HepG2 (cell line): Measurements from ENCODE around the gene NME4. TPM values are rescaled to one million over a fixed set of nuclear protein-coding genes. Genes with fewer than 3 reads are reported as not detected.
A peak's percentile ranks its signal among the peaks of the same experiment; 100 is the strongest.

Experiments
- ADNP ChIP-seq: sonication (generic); formaldehyde crosslinking; IDR thresholded peaks from 2 replicates; pipeline ENCODE4 v1.4.0; 2020; ENCODE audit warnings: missing genetic modification reagents
- HIC2 ChIP-seq: sonication (generic); formaldehyde crosslinking; IDR thresholded peaks from 2 replicates; pipeline ENCODE4 v1.9.0; 2022; ENCODE audit warnings: low read depth, missing genetic modification reagents
- JDP2 ChIP-seq: sonication (generic); formaldehyde crosslinking; IDR thresholded peaks from 2 replicates; pipeline ENCODE4 v1.8.1; 2022; ENCODE audit warnings: missing genetic modification reagents, borderline replicate concordance
- KDM3A ChIP-seq: IDR thresholded peaks from 2 replicates; pipeline ENCODE4 v1.6.1; 2018; ENCODE audit warnings: low read depth, missing compliant biosample characterization
- MTF1 ChIP-seq: sonication (generic); formaldehyde crosslinking; IDR thresholded peaks from 2 replicates; pipeline ENCODE4 v1.5.0; 2020; ENCODE audit warnings: missing genetic modification reagents
- NONO ChIP-seq, 2 experiments: fragments of 450-650 bp in 1 of 2; sonication (generic) in 1 of 2; formaldehyde crosslinking in 1 of 2; IDR thresholded peaks in 1 of 2; conservative IDR thresholded peaks in 1 of 2; 2 replicates each; pipeline versions ENCODE4 v1.6.1 to v1.8.0; 2017 to 2022; ENCODE audit warnings: mild to moderate bottlenecking in 1 of 2, missing genetic modification reagents in 1 of 2, moderate library complexity in 1 of 2
- NR2F1 ChIP-seq, 2 experiments: fragments of 450-650 bp in 1 of 2; formaldehyde crosslinking in 1 of 2; IDR thresholded peaks; 2 replicates each; pipeline versions ENCODE4 v1.5.0 to v1.6.1; 2016 to 2020; ENCODE audit warnings: mild to moderate bottlenecking in 1 of 2, missing compliant biosample characterization in 1 of 2, missing genetic modification reagents in 1 of 2, moderate library complexity in 1 of 2
- NR2F6 ChIP-seq, 2 experiments: IDR thresholded peaks; 2 replicates each; pipeline ENCODE4 v1.6.1; 2016; ENCODE audit warnings: antibody characterized with exemption in 1 of 2, mild to moderate bottlenecking in 1 of 2
- ZC3H4 ChIP-seq: sonication (generic); formaldehyde crosslinking; IDR thresholded peaks from 2 replicates; pipeline ENCODE4 v1.4.0; 2020; ENCODE audit warnings: missing genetic modification reagents, borderline replicate concordance
- ZFY ChIP-seq: sonication (generic); formaldehyde crosslinking; IDR thresholded peaks from 2 replicates; pipeline ENCODE4 v1.4.0; 2020; ENCODE audit warnings: missing genetic modification reagents
- ZNF143 ChIP-seq: sonication (generic); formaldehyde crosslinking; IDR thresholded peaks from 2 replicates; pipeline ENCODE4 v1.4.0; 2020; ENCODE audit warnings: missing genetic modification reagents
- ZNF558 ChIP-seq: sonication (generic); formaldehyde crosslinking; IDR thresholded peaks from 2 replicates; pipeline ENCODE4 v1.9.0; 2022; ENCODE audit warnings: mild to moderate bottlenecking, missing genetic modification reagents, borderline replicate concordance
- ZNF660 ChIP-seq: sonication (generic); formaldehyde crosslinking; IDR thresholded peaks from 2 replicates; pipeline ENCODE4 v1.5.1; 2020; ENCODE audit warnings: mild to moderate bottlenecking, low read depth, missing genetic modification reagents, borderline replicate concordance
- polyA plus RNA-seq, 8 experiments: library from polyadenylated mRNA; depleted of rRNA in 3 of 8; stranded (reverse) in 7 of 8; unstranded in 1 of 8; fragments of >200 nt; fragmentation: Illumina TruSeq in 4 of 8; extraction: Trizol in 4 of 8; gene quantifications; 2 replicates each; pipeline versions ENCODE4 v1.2.1 to v1.2.3, GENCODE V29; 2011 to 2016; ENCODE audit warnings: low read depth in 4 of 8, missing spikeins in 1 of 8, mixed read lengths in 1 of 8; ENCODE audit not compliant: insufficient read depth in 1 of 8
- total RNA-seq, 5 experiments: library from RNA; depleted of rRNA; stranded (reverse); fragments of >200 nt; fragmentation: Illumina TruSeq; extraction: Trizol; gene quantifications; 2 replicates each; pipeline ENCODE4 v1.2.3, GENCODE V29; 2016; ENCODE audit warnings: low read depth in 1 of 5
- TF ChIP-seq, protein P1 (sequence below), 2 experiments: sonication (generic) in 1 of 2; formaldehyde crosslinking in 1 of 2; IDR thresholded peaks; 2 replicates each; pipeline versions ENCODE4 v1.6.1 to v1.9.0; 2014 to 2022; ENCODE audit warnings: antibody characterized with exemption in 1 of 2, borderline replicate concordance in 1 of 2, inconsistent platforms in 1 of 2, low read depth in 1 of 2, missing genetic modification reagents in 1 of 2
- TF ChIP-seq, protein P2 (sequence below): sonication (generic); formaldehyde crosslinking; IDR thresholded peaks from 2 replicates; pipeline ENCODE4 v1.9.0; 2021; ENCODE audit warnings: missing genetic modification reagents, mild to moderate bottlenecking, borderline replicate concordance

NME4 gene
- total and polyA plus RNA-seq, 2 of the 13 experiments (the other 11 are each of a cell fraction or from before 2014, with no cell fraction given): 121 to 263 TPM

- TF ChIP-seq, protein P1, sequence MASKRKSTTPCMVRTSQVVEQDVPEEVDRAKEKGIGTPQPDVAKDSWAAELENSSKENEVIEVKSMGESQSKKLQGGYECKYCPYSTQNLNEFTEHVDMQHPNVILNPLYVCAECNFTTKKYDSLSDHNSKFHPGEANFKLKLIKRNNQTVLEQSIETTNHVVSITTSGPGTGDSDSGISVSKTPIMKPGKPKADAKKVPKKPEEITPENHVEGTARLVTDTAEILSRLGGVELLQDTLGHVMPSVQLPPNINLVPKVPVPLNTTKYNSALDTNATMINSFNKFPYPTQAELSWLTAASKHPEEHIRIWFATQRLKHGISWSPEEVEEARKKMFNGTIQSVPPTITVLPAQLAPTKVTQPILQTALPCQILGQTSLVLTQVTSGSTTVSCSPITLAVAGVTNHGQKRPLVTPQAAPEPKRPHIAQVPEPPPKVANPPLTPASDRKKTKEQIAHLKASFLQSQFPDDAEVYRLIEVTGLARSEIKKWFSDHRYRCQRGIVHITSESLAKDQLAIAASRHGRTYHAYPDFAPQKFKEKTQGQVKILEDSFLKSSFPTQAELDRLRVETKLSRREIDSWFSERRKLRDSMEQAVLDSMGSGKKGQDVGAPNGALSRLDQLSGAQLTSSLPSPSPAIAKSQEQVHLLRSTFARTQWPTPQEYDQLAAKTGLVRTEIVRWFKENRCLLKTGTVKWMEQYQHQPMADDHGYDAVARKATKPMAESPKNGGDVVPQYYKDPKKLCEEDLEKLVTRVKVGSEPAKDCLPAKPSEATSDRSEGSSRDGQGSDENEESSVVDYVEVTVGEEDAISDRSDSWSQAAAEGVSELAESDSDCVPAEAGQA (IDR thresholded peaks at IDR 0.05; ENCODE audit: low read depth): no peak; the same call in 1 of the 2 replicates
- TF ChIP-seq, protein P1 (CRISPR knock-in tag; IDR thresholded peaks at IDR 0.05; ENCODE audit: borderline replicate concordance): no peak
- TF ChIP-seq, protein P2, sequence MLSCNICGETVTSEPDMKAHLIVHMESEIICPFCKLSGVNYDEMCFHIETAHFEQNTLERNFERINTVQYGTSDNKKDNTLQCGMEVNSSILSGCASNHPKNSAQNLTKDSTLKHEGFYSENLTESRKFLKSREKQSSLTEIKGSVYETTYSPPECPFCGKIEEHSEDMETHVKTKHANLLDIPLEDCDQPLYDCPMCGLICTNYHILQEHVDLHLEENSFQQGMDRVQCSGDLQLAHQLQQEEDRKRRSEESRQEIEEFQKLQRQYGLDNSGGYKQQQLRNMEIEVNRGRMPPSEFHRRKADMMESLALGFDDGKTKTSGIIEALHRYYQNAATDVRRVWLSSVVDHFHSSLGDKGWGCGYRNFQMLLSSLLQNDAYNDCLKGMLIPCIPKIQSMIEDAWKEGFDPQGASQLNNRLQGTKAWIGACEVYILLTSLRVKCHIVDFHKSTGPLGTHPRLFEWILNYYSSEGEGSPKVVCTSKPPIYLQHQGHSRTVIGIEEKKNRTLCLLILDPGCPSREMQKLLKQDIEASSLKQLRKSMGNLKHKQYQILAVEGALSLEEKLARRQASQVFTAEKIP: no peak
- TF ChIP-seq ZFY (CRISPR knock-in tag) (peak; percentile 58), ADNP (CRISPR knock-in tag) (no peak), MTF1 (CRISPR knock-in tag) (no peak), HIC2 (CRISPR knock-in tag) (peak; percentile 50; the same call in 1 of the 2 replicates), NR2F1 (CRISPR knock-in tag; IDR thresholded peaks at IDR 0.05) (no peak), ZC3H4 (no peak), ZNF558 (CRISPR knock-in tag) (no peak), KDM3A (CRISPR knock-in tag) (0 out of 2 replicates have a peak, but pooled peaks have one; percentile 24), ZNF660 (no peak), JDP2 (CRISPR knock-in tag) (no peak), NR2F6 (IDR thresholded peaks at IDR 0.05) (no peak), NR2F6 (CRISPR knock-in tag; IDR thresholded peaks at IDR 0.05) (peak; percentile 59; the same call in 1 of the 2 replicates), ZNF143 (CRISPR knock-in tag) (no peak), NONO (IDR thresholded peaks at IDR 0.05) (no peak), NONO (CRISPR knock-in tag; conservative IDR thresholded peaks at IDR 0.05) (no peak)
Observed at GRCh38 chr16:359871-360697, 36.9 kb upstream of the NME4 start (continued).
